ENCODE measurements around the gene TPRG1L. TPM values are rescaled to one million over a fixed set of nuclear protein-coding genes. Genes with fewer than 3 reads are reported as not detected.

TPRG1L gene
- total RNA-seq, 1 donor from 2014 or later = 54.0 TPM

DNA sequence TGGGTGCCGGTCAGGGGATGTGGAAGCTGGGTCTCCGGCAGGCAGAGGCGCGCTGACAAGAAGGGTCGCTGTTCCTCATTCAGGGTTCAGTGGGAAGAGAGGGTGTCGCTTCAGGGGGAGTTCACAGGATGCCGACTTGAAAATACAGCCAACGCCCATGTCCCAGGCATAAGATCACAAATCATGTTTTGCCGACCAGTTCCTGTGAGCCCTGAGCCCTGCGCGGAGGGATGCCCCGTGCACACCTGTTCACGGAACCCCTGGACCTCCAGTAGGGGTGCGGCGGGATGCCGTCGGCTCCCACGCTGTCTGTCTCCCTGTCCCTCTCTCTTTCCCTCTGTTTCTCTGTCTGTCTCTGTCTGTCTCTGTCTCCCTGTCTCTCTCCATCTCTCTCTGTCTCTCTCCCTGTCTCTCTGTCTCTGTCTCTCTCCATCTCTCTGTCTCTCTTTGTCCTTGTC is 54.3 kb downstream of the TPRG1L start:
- Histone ChIP-seq H3K27me3 (ENCODE audit: low read depth) (peaks cover 38% of the 10 kb centered on the region), H3K9me3 (replicated peaks) (no peaks in the 10 kb centered on the region), H3K4me3 (no peak overlapping the region), H3K4me1 (peaks cover 9% of the 10 kb centered on the region), H3K27ac (replicated peaks) (no peak overlapping the region), H3K36me3 (no peaks in the 10 kb centered on the region)
- no peak for DNase-seq
- TF ChIP-seq, protein P1, sequence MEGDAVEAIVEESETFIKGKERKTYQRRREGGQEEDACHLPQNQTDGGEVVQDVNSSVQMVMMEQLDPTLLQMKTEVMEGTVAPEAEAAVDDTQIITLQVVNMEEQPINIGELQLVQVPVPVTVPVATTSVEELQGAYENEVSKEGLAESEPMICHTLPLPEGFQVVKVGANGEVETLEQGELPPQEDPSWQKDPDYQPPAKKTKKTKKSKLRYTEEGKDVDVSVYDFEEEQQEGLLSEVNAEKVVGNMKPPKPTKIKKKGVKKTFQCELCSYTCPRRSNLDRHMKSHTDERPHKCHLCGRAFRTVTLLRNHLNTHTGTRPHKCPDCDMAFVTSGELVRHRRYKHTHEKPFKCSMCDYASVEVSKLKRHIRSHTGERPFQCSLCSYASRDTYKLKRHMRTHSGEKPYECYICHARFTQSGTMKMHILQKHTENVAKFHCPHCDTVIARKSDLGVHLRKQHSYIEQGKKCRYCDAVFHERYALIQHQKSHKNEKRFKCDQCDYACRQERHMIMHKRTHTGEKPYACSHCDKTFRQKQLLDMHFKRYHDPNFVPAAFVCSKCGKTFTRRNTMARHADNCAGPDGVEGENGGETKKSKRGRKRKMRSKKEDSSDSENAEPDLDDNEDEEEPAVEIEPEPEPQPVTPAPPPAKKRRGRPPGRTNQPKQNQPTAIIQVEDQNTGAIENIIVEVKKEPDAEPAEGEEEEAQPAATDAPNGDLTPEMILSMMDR (IDR thresholded peaks at IDR 0.05; ENCODE audit: borderline replicate concordance) = no peak
- intact Hi-C loops (cut with micrococcal nuclease) = no loop called here

Other genes starting within 250 kb of the TPRG1L start
- gene ARHGEF16, start 170.3 kb upstream of the TPRG1L start, total RNA-seq = 0.52 TPM
- gene MEGF6, start 13.5 kb upstream of the TPRG1L start, total RNA-seq = 9.5 TPM
- gene WRAP73, start 25.1 kb downstream of the TPRG1L start, total RNA-seq = 12.7 TPM
- 0.05 TPM for gene TP73, start 27.5 kb downstream of the TPRG1L start, total RNA-seq
- 0.08 TPM for gene CCDC27, start 127.4 kb downstream of the TPRG1L start, total RNA-seq
- gene SMIM1, start 147.7 kb downstream of the TPRG1L start, total RNA-seq = 13.9 TPM
- gene LRRC47, start 171.5 kb downstream of the TPRG1L start, total RNA-seq = 58.2 TPM
- 32.2 TPM for gene CEP104, start 232.2 kb downstream of the TPRG1L start, total RNA-seq
- gene DFFB, start 232.5 kb downstream of the TPRG1L start, total RNA-seq = 3.3 TPM